SJSA1 (cell line): ENCODE results near the gene ONECUT3. TPM values are rescaled to one million over a fixed set of nuclear protein-coding genes. Genes with fewer than 3 reads are reported as not detected.

ENCODE experiments used
- DNase-seq, 2 experiments: peaks; one replicate each; pipeline ENCODE4 v3.0.0-alpha.2; 2015 to 2020; ENCODE audit warnings: low spot score in 2 of 2, low read depth in 1 of 2
- H3K27ac ChIP-seq: fragments of 250-450 bp; sonication (Bioruptor Pico); 2 replicates; pipeline ENCODE4 v1.5.1; 2020; ENCODE audit warnings: mild to moderate bottlenecking, moderate library complexity
- H3K27me3 ChIP-seq: fragments of 250-450 bp; sonication (Bioruptor Pico); replicated peaks from 2 replicates; pipeline ENCODE4 v1.5.1; 2020; ENCODE audit warnings: mild to moderate bottlenecking, moderate library complexity
- H3K36me3 ChIP-seq: fragments of 250-450 bp; sonication (Bioruptor Pico); 2 replicates; pipeline ENCODE4 v1.5.1; 2020; ENCODE audit warnings: mild to moderate bottlenecking
- H3K4me1 ChIP-seq: fragments of 250-450 bp; sonication (Bioruptor Pico); replicated peaks from 2 replicates; pipeline ENCODE4 v1.6.1; 2021; ENCODE audit warnings: mild to moderate bottlenecking
- H3K4me3 ChIP-seq: fragments of 250-450 bp; sonication (Bioruptor Pico); 2 replicates; pipeline ENCODE4 v1.5.1; 2020; ENCODE audit warnings: mild to moderate bottlenecking
- H3K9me3 ChIP-seq: fragments of 250-450 bp; sonication (Bioruptor Pico); replicated peaks from 2 replicates; pipeline ENCODE4 v1.5.1; 2020; ENCODE audit warnings: mild to moderate bottlenecking
- total RNA-seq: library from RNA; depleted of rRNA; stranded (reverse); fragments of >200 nt; shearing (Covaris generic); gene quantifications from 2 replicates; pipeline ENCODE4 v1.2.3, GENCODE V29; 2014

Gene ONECUT3
- total RNA-seq, 1 experiment from 2014 or later: not detected

- Histone ChIP-seq H3K4me1 (no peaks in the 10 kb centered on the region), H3K9me3 (peaks cover 15% of the 10 kb centered on the region), H3K4me3 (no peak overlapping the region), H3K27me3 (peaks cover 75% of the 10 kb centered on the region), H3K36me3 (no peaks in the 10 kb centered on the region), H3K27ac (no peak overlapping the region)
- no peak for DNase-seq
These were observed 22.8 kb downstream of the ONECUT3 start for GRCh38 chr19:1775951-1776605.

- Histone ChIP-seq H3K4me3 (no peak overlapping the region), H3K36me3 (no peaks in the 10 kb centered on the region), H3K9me3 (peaks cover 13% of the 10 kb centered on the region), H3K27me3 (peaks cover 71% of the 10 kb centered on the region), H3K27ac (no peak overlapping the region), H3K4me1 (no peaks in the 10 kb centered on the region)
- no peak for DNase-seq
These were observed 23.4 kb downstream of the ONECUT3 start for GRCh38 chr19:1776606-1777147.

GRCh38 chr19:1777149-1777548, 23.8 kb downstream of the ONECUT3 start:
- H3K27me3 ChIP-seq: peaks cover 71% of the 10 kb centered on the region
- no peak overlapping the region for H3K4me3 ChIP-seq
- no peaks in the 10 kb centered on the region for H3K4me1 ChIP-seq
- H3K36me3 ChIP-seq: no peaks in the 10 kb centered on the region
- H3K9me3 ChIP-seq: peaks cover 18% of the 10 kb centered on the region
- DNase-seq: no peak
- no peak overlapping the region for H3K27ac ChIP-seq

- Histone ChIP-seq H3K27ac (no peak overlapping the region), H3K4me3 (no peak overlapping the region), H3K36me3 (no peaks in the 10 kb centered on the region), H3K4me1 (no peaks in the 10 kb centered on the region), H3K27me3 (peaks cover 60% of the 10 kb centered on the region), H3K9me3 (peaks cover 24% of the 10 kb centered on the region)
- DNase-seq: no peak
These were observed 26.3 kb downstream of the ONECUT3 start for GRCh38 chr19:1779574-1779973.

GRCh38 chr19:1780272-1780958, 27.1 kb downstream of the ONECUT3 start:
- Histone ChIP-seq H3K36me3 (no peaks in the 10 kb centered on the region), H3K4me1 (no peaks in the 10 kb centered on the region), H3K27me3 (peaks cover 52% of the 10 kb centered on the region), H3K9me3 (peaks cover 17% of the 10 kb centered on the region), H3K27ac (no peak overlapping the region), H3K4me3 (no peak overlapping the region)
- no peak for DNase-seq

GRCh38 chr19:1782521-1782920, 29.2 kb downstream of the ONECUT3 start:
- Histone ChIP-seq H3K27ac (no peak overlapping the region), H3K4me1 (no peaks in the 10 kb centered on the region), H3K27me3 (peaks cover 33% of the 10 kb centered on the region), H3K4me3 (no peak overlapping the region), H3K36me3 (no peaks in the 10 kb centered on the region), H3K9me3 (peaks cover 16% of the 10 kb centered on the region)
- DNase-seq: no peak

- Histone ChIP-seq H3K36me3 (no peaks in the 10 kb centered on the region), H3K4me3 (no peak overlapping the region), H3K27ac (no peak overlapping the region), H3K9me3 (peaks cover 16% of the 10 kb centered on the region), H3K4me1 (no peaks in the 10 kb centered on the region), H3K27me3 (peaks cover 30% of the 10 kb centered on the region)
- no peak for DNase-seq
These were observed 30.0 kb downstream of the ONECUT3 start for GRCh38 chr19:1783354-1783753.

GRCh38 chr19:1783874-1784273, 30.6 kb downstream of the ONECUT3 start:
- peaks cover 30% of the 10 kb centered on the region for H3K27me3 ChIP-seq
- H3K9me3 ChIP-seq: peaks cover 16% of the 10 kb centered on the region
- DNase-seq: no peak
- no peaks in the 10 kb centered on the region for H3K36me3 ChIP-seq
- no peak overlapping the region for H3K4me3 ChIP-seq
- H3K4me1 ChIP-seq: no peaks in the 10 kb centered on the region
- no peak overlapping the region for H3K27ac ChIP-seq

GRCh38 chr19:1785310-1785709, 32.0 kb downstream of the ONECUT3 start:
- Histone ChIP-seq H3K9me3 (peaks cover 16% of the 10 kb centered on the region), H3K4me1 (no peaks in the 10 kb centered on the region), H3K36me3 (no peaks in the 10 kb centered on the region), H3K27me3 (peaks cover 18% of the 10 kb centered on the region), H3K27ac (no peak overlapping the region), H3K4me3 (no peak overlapping the region)
- no peak for DNase-seq

GRCh38 chr19:1786668-1787067, 33.4 kb downstream of the ONECUT3 start:
- Histone ChIP-seq H3K9me3 (peaks cover 14% of the 10 kb centered on the region), H3K4me1 (no peaks in the 10 kb centered on the region), H3K27me3 (peaks cover 16% of the 10 kb centered on the region), H3K4me3 (no peak overlapping the region), H3K27ac (no peak overlapping the region), H3K36me3 (no peaks in the 10 kb centered on the region)
- DNase-seq: no peak

- Histone ChIP-seq H3K4me3 (no peak overlapping the region), H3K4me1 (no peaks in the 10 kb centered on the region), H3K27ac (no peak overlapping the region), H3K27me3 (peaks cover 16% of the 10 kb centered on the region), H3K36me3 (no peaks in the 10 kb centered on the region), H3K9me3 (peaks cover 9% of the 10 kb centered on the region)
- no peak for DNase-seq
These were observed 33.8 kb downstream of the ONECUT3 start for GRCh38 chr19:1787116-1787515.

- H3K9me3 ChIP-seq: peaks cover 3% of the 10 kb centered on the region
- no peak overlapping the region for H3K27ac ChIP-seq
- peak in 1 of 2 experiments; percentile 45 for DNase-seq
- no peaks in the 10 kb centered on the region for H3K4me1 ChIP-seq
- no peaks in the 10 kb centered on the region for H3K36me3 ChIP-seq
- H3K4me3 ChIP-seq: no peak overlapping the region
- peaks cover 15% of the 10 kb centered on the region for H3K27me3 ChIP-seq
These were observed 36.1 kb downstream of the ONECUT3 start for GRCh38 chr19:1789261-1790041.

GRCh38 chr19:1790054-1790792, 36.9 kb downstream of the ONECUT3 start:
- Histone ChIP-seq H3K27me3 (peaks cover 13% of the 10 kb centered on the region), H3K4me1 (no peaks in the 10 kb centered on the region), H3K27ac (no peak overlapping the region), H3K9me3 (peaks cover 3% of the 10 kb centered on the region), H3K36me3 (no peaks in the 10 kb centered on the region), H3K4me3 (no peak overlapping the region)
- DNase-seq: no peak
